Smooth muscle cell (in vitro differentiated cells): ENCODE measurements around the gene MFN2. TPM values are rescaled to one million over a fixed set of nuclear protein-coding genes. Genes with fewer than 3 reads are reported as not detected.

Experiments used
- DNase-seq: peaks from one replicate; lab custom pipeline; 2025; ENCODE audit not compliant: unreplicated experiment; lab: John Stamatoyannopoulos, UW
- H2AFZ ChIP-seq: fragments of 200-600 bp; sonication (generic); 2 replicates; pipeline ENCODE4 v1.6.0; 2016; ENCODE audit warnings: antibody characterized with exemption, low read depth, mild to moderate bottlenecking
- H3F3A ChIP-seq: fragments of 200-600 bp; sonication (generic); 2 replicates; pipeline ENCODE4 v1.6.0; 2017; ENCODE audit warnings: antibody characterized with exemption, low read depth
- H3K27ac ChIP-seq: fragments of 200-600 bp; sonication (generic); 2 replicates; pipeline ENCODE4 v1.5.1; 2016; ENCODE audit warnings: low read depth, mild to moderate bottlenecking
- H3K27me3 ChIP-seq: fragments of 200-600 bp; sonication (generic); 2 replicates; pipeline ENCODE4 v1.6.1; 2016; ENCODE audit warnings: low read depth, mild to moderate bottlenecking
- H3K36me3 ChIP-seq: fragments of 200-600 bp; sonication (generic); 2 replicates; pipeline ENCODE4 v1.5.1; 2016; ENCODE audit warnings: low read depth
- H3K4me1 ChIP-seq: fragments of 200-600 bp; sonication (generic); 2 replicates; pipeline ENCODE4 v1.5.1; 2016; ENCODE audit warnings: low read depth
- H3K4me2 ChIP-seq: fragments of 200-600 bp; sonication (generic); 2 replicates; pipeline ENCODE4 v1.6.0; 2016; ENCODE audit warnings: mild to moderate bottlenecking
- H3K4me3 ChIP-seq: fragments of 200-600 bp; sonication (generic); 2 replicates; pipeline ENCODE4 v1.5.1; 2016; ENCODE audit warnings: mild to moderate bottlenecking
- H3K79me2 ChIP-seq: fragments of 200-600 bp; sonication (generic); 2 replicates; pipeline ENCODE4 v1.6.0; 2016; ENCODE audit warnings: low read depth, mild to moderate bottlenecking
- H3K9ac ChIP-seq: fragments of 200-600 bp; sonication (generic); 2 replicates; pipeline ENCODE4 v1.6.0; 2016; ENCODE audit warnings: low read depth
- H3K9me3 ChIP-seq: fragments of 200-600 bp; sonication (generic); replicated peaks from 2 replicates; pipeline ENCODE4 v1.5.1; 2016; ENCODE audit warnings: low read depth
- H4K20me1 ChIP-seq: fragments of 200-600 bp; sonication (generic); 2 replicates; pipeline ENCODE4 v1.6.0; 2016; ENCODE audit warnings: low read depth
- WGBS: methylation state at CpG from one replicate; pipeline ENCODE4 v1.1.7; 2016; ENCODE audit warnings: low lambda C conversion rate; 5-methylcytosine and 5-hydroxymethylcytosine counted together
- polyA plus RNA-seq: library from polyadenylated mRNA; unstranded; fragments of >200 nt; fragmentation: Nextera tagmentation; extraction: Ambion mirVana; gene quantifications from 2 replicates; pipeline ENCODE4 v1.2.1, GENCODE V29; 2016
- total RNA-seq: library from RNA; depleted of rRNA; stranded (reverse); fragments of >200 nt; gene quantifications from 2 replicates; pipeline ENCODE4 v1.2.3, GENCODE V29; 2014
- TF ChIP-seq, protein P1 (sequence below): fragments of 200-600 bp; sonication (generic); IDR thresholded peaks from 2 replicates; pipeline ENCODE4 v1.5.1; 2017; ENCODE audit warnings: borderline replicate concordance, mild to moderate bottlenecking, antibody characterized with exemption; ENCODE audit not compliant: insufficient read depth, poor library complexity, severe bottlenecking

Gene MFN2
- total and polyA plus RNA-seq, 2 experiments from 2014 or later, result 30.0 to 39.7 TPM

DNA sequence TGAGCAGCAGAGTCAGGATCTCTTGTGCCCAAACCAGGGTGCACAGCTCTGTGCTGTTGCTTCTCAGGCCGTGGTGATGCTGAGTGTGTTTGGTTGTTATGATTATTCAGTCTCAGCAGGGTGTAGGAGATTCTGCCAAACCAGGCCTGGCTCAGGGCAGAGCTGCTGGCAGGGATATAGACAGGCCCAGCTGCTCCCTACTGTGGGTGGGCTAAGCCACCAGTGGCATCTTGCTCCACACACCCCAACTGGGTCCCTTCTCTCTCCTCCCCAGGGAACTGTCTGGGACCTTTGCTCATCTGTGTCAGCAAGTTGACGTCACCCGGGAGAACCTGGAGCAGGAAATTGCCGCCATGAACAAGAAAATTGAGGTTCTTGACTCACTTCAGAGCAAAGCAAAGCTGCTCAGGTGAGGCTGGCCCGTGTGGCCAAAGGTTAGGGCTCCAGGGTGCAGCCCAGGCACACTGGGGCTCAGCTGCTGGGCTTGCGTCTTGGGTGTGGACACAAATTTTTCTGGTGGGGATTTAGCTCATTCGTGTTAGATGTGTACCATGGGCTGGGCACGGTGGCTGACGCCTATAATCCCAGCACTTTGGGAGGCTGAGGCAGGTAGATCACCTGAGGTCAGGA is 29.2 kb downstream of the MFN2 start:
- H3F3A ChIP-seq, result peaks cover under 1% of the 10 kb centered on the region
- no peak overlapping the region for H2AFZ ChIP-seq
- no peak overlapping the region for H3K27ac ChIP-seq
- H3K4me3 ChIP-seq, result no peak overlapping the region
- H3K4me2 ChIP-seq, result no peak overlapping the region
- no peak overlapping the region for H3K9ac ChIP-seq
- no peaks in the 10 kb centered on the region for H3K4me1 ChIP-seq
- no peaks in the 10 kb centered on the region for H3K27me3 ChIP-seq
- no peaks in the 10 kb centered on the region for H4K20me1 ChIP-seq
- TF ChIP-seq, protein P1, sequence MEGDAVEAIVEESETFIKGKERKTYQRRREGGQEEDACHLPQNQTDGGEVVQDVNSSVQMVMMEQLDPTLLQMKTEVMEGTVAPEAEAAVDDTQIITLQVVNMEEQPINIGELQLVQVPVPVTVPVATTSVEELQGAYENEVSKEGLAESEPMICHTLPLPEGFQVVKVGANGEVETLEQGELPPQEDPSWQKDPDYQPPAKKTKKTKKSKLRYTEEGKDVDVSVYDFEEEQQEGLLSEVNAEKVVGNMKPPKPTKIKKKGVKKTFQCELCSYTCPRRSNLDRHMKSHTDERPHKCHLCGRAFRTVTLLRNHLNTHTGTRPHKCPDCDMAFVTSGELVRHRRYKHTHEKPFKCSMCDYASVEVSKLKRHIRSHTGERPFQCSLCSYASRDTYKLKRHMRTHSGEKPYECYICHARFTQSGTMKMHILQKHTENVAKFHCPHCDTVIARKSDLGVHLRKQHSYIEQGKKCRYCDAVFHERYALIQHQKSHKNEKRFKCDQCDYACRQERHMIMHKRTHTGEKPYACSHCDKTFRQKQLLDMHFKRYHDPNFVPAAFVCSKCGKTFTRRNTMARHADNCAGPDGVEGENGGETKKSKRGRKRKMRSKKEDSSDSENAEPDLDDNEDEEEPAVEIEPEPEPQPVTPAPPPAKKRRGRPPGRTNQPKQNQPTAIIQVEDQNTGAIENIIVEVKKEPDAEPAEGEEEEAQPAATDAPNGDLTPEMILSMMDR, result no peak
- peaks cover 7% of the 10 kb centered on the region for H3K36me3 ChIP-seq
- no peaks in the 10 kb centered on the region for H3K79me2 ChIP-seq
- WGBS, result 98% methylated on average over 9 of the region's 9 CpGs
- DNase-seq, result no peak
- H3K9me3 ChIP-seq, result no peaks in the 10 kb centered on the region

DNA sequence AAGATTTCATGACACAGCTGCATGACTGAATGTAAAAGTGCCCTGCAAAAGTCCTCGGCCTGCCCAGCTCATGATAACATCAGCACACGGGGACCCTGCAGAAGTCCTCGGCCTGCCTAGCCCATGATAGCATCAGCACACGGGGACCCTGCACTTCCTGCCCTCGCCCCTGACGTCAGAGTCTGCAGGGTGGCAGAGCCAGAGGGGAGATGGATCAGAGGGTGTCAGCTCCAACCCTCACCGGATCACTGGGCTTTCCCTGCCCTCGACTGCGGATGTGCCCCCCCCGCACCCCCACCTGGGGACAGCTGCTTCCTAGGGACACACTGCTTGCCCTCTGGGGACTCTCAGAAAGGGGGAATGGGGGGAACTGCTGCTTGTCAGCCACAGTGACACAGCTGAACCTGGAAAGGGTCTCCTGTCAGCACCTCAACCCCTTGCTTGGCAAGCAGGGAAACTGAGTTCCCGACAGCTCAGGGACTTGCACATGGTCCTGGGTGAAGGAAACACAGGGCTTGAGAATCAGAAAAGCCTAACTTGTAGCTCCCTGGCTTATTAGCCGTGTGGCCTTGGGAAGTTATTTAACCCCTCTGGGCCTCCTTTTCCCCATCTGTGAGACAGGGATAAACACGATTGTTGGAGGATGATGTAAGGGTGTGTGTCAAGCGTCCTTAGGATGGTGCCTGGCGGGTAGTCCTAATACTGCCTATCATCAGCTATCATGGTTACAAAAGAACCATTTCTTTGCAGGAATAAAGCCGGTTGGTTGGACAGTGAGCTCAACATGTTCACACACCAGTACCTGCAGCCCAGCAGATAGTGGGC is 30.7 kb downstream of the MFN2 start:
- 90% methylated on average over 16 of the region's 16 CpGs for WGBS
- H3K27me3 ChIP-seq, result no peaks in the 10 kb centered on the region
- no peak overlapping the region for H3K4me3 ChIP-seq
- DNase-seq, result no peak
- H3K79me2 ChIP-seq, result no peaks in the 10 kb centered on the region
- no peak overlapping the region for H3K4me2 ChIP-seq
- TF ChIP-seq, protein P1, result no peak
- H3K27ac ChIP-seq, result no peak overlapping the region
- H3K9me3 ChIP-seq, result no peaks in the 10 kb centered on the region
- H4K20me1 ChIP-seq, result no peaks in the 10 kb centered on the region
- peaks cover 2% of the 10 kb centered on the region for H3F3A ChIP-seq
- H3K9ac ChIP-seq, result no peak overlapping the region
- no peaks in the 10 kb centered on the region for H3K4me1 ChIP-seq
- peaks cover 5% of the 10 kb centered on the region for H3K36me3 ChIP-seq
- H2AFZ ChIP-seq, result no peak overlapping the region

DNA sequence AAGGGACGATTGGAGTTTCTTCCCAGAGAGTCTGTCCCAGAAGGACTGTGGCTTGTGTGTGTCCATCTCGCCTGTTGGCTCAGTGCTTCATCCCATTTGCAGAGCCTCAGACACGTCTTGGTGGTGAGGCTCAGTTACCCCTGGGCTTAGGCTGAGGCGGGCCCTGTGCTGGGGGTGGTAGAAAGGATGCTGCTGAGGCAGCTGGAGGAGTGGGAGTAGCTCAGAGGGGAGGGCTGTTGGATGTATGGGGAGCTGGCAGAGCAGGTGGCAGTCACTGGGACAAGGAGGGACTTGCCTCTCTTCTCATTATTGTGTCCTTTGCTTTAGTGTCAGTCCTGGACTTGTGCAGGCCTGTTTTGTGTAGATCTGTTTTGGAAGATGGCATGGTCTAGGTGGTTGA is 31.8 kb downstream of the MFN2 start:
- DNase-seq, result no peak
- H4K20me1 ChIP-seq, result no peaks in the 10 kb centered on the region
- peaks cover 2% of the 10 kb centered on the region for H3F3A ChIP-seq
- H3K36me3 ChIP-seq, result peaks cover 2% of the 10 kb centered on the region
- H3K4me2 ChIP-seq, result no peak overlapping the region
- 92% methylated on average over 4 of the region's 4 CpGs for WGBS
- H3K27ac ChIP-seq, result no peak overlapping the region
- TF ChIP-seq, protein P1, result no peak
- H3K9me3 ChIP-seq, result no peaks in the 10 kb centered on the region
- no peaks in the 10 kb centered on the region for H3K27me3 ChIP-seq
- H3K79me2 ChIP-seq, result no peaks in the 10 kb centered on the region
- no peak overlapping the region for H3K9ac ChIP-seq
- H3K4me3 ChIP-seq, result no peak overlapping the region
- no peak overlapping the region for H2AFZ ChIP-seq
- H3K4me1 ChIP-seq, result no peaks in the 10 kb centered on the region
